NCI-H1930 (cell line): ENCODE results near the gene PACSIN1.
A peak's percentile ranks its signal among the peaks of the same experiment; 100 is the strongest.

Experiments
- DNase-seq, 2 experiments: peaks; one replicate each; lab custom pipeline; 2025; lab: John Stamatoyannopoulos, UW

Gene PACSIN1

GRCh38 chr6:34465531-34466241, at the start of gene PACSIN1:
Gene PACSIN1 (plus strand): TSS chr6:34466076. CDS start chr6:34526306, 60,230 bp downstream.
- peak; percentile 24 to 37 for DNase-seq

- DNase-seq = no peak
Observed at GRCh38 chr6:34416877-34417371, 49.0 kb upstream of the PACSIN1 start.

GRCh38 chr6:34418367-34418766, 47.5 kb upstream of the PACSIN1 start:
- DNase-seq = no peak

- no peak for DNase-seq
Observed at GRCh38 chr6:34423254-34423653, 42.6 kb upstream of the PACSIN1 start.

GRCh38 chr6:34424200-34425131, 41.4 kb upstream of the PACSIN1 start:
- no peak for DNase-seq

GRCh38 chr6:34425132-34425497, 40.8 kb upstream of the PACSIN1 start:
- no peak for DNase-seq

GRCh38 chr6:34425498-34426410, 40.1 kb upstream of the PACSIN1 start, which contains the start of gene RPS10:
Gene RPS10 (minus strand): TSS chr6:34426069. CDS start chr6:34425221, 848 bp downstream.
- DNase-seq = peak; percentile 86 to 91

- DNase-seq = no peak
Observed at GRCh38 chr6:34435916-34436315, 30.0 kb upstream of the PACSIN1 start.

- no peak for DNase-seq
Observed at GRCh38 chr6:34436803-34437643, 28.9 kb upstream of the PACSIN1 start.

- no peak for DNase-seq
Observed at GRCh38 chr6:34437644-34437970, 28.3 kb upstream of the PACSIN1 start.

- DNase-seq = no peak
Observed at GRCh38 chr6:34438705-34439104, 27.2 kb upstream of the PACSIN1 start.

GRCh38 chr6:34439442-34439841, 26.4 kb upstream of the PACSIN1 start:
- DNase-seq = no peak

- no peak for DNase-seq
Observed at GRCh38 chr6:34441526-34441925, 24.4 kb upstream of the PACSIN1 start.

GRCh38 chr6:34445313-34445860, 20.5 kb upstream of the PACSIN1 start:
- no peak for DNase-seq

GRCh38 chr6:34447386-34447785, 18.5 kb upstream of the PACSIN1 start:
- no peak for DNase-seq

- DNase-seq = no peak
Observed at GRCh38 chr6:34447910-34448309, 18.0 kb upstream of the PACSIN1 start.

- no peak for DNase-seq
Observed at GRCh38 chr6:34451192-34451591, 14.7 kb upstream of the PACSIN1 start.

GRCh38 chr6:34455831-34456230, 10.0 kb upstream of the PACSIN1 start:
- DNase-seq = no peak

- DNase-seq = no peak
Observed at GRCh38 chr6:34457382-34457741, 8.5 kb upstream of the PACSIN1 start.
